Measurements from ENCODE around the gene ZNF473. TPM values are rescaled to one million over a fixed set of nuclear protein-coding genes. Genes with fewer than 3 reads are reported as not detected.

Gene ZNF473
- total and polyA plus RNA-seq, 2 donors (not counting 1 experiment from before 2014, with no cell fraction given): 5.0 to 6.4 TPM

GRCh38 chr19:50000038-50000840, 25.6 kb upstream of the ZNF473 start:
- TF ChIP-seq EZH2 (IDR thresholded peaks at IDR 0.05; ENCODE audit: low read length, missing control alignments): no peak
- no peak for TF ChIP-seq CTCF (conservative IDR thresholded peaks at IDR 0.05 in 1 of 2, IDR thresholded peaks at IDR 0.05 in 1 of 2; ENCODE audit: low read depth in 1 of 2, low read length in 2 of 2)
- no peak for DNase-seq (ENCODE audit: low read depth in 2 of 2)
- H3K36me3 ChIP-seq (ENCODE audit: control insufficient read depth, insufficient read depth, low read length): peaks cover 19% of the 10 kb centered on the region
- no peaks in the 10 kb centered on the region for H3K9me3 ChIP-seq (ENCODE audit: control insufficient read depth, insufficient read depth, low read depth, low read length)
- no peaks in the 10 kb centered on the region for H3K79me2 ChIP-seq (ENCODE audit: control insufficient read depth, insufficient read depth, low read length)
- no peak overlapping the region for H2AFZ ChIP-seq (ENCODE audit: low read length)
- no peak overlapping the region for H3K27ac ChIP-seq (ENCODE audit: insufficient read depth, low read length)
- no peak overlapping the region for H3K4me3 ChIP-seq (replicated peaks in 1 of 4; ENCODE audit: control extremely low read depth in 1 of 4, insufficient read depth in 1 of 4, low read depth in 3 of 4, low read length in 4 of 4)
- H3K27me3 ChIP-seq (ENCODE audit: control insufficient read depth, insufficient read depth, low read length): no peaks in the 10 kb centered on the region
- H3K4me1 ChIP-seq (ENCODE audit: control insufficient read depth, extremely low read depth, insufficient read depth, low read length): peaks cover 8% of the 10 kb centered on the region
- H3K9ac ChIP-seq (ENCODE audit: insufficient read depth, low read length): no peak overlapping the region
- H4K20me1 ChIP-seq (ENCODE audit: control insufficient read depth, extremely low read depth, insufficient read depth, low read length): no peaks in the 10 kb centered on the region
- H3K4me2 ChIP-seq (ENCODE audit: extremely low read depth, insufficient read depth, low read length): no peak overlapping the region

GRCh38 chr19:50000841-50001557, 24.8 kb upstream of the ZNF473 start:
- TF ChIP-seq CTCF (conservative IDR thresholded peaks at IDR 0.05 in 1 of 2, IDR thresholded peaks at IDR 0.05 in 1 of 2; ENCODE audit: low read depth in 1 of 2, low read length in 2 of 2) (no peak), EZH2 (IDR thresholded peaks at IDR 0.05; ENCODE audit: low read length, missing control alignments) (no peak)
- no peaks in the 10 kb centered on the region for H4K20me1 ChIP-seq (ENCODE audit: control insufficient read depth, extremely low read depth, insufficient read depth, low read length)
- H3K27ac ChIP-seq (ENCODE audit: insufficient read depth, low read length): no peak overlapping the region
- H3K4me2 ChIP-seq (ENCODE audit: extremely low read depth, insufficient read depth, low read length): no peak overlapping the region
- H3K4me1 ChIP-seq (ENCODE audit: control insufficient read depth, extremely low read depth, insufficient read depth, low read length): peaks cover 8% of the 10 kb centered on the region
- H3K79me2 ChIP-seq (ENCODE audit: control insufficient read depth, insufficient read depth, low read length): no peaks in the 10 kb centered on the region
- H3K36me3 ChIP-seq (ENCODE audit: control insufficient read depth, insufficient read depth, low read length): peaks cover 19% of the 10 kb centered on the region
- H3K9me3 ChIP-seq (ENCODE audit: control insufficient read depth, insufficient read depth, low read depth, low read length): no peaks in the 10 kb centered on the region
- no peak overlapping the region for H3K9ac ChIP-seq (ENCODE audit: insufficient read depth, low read length)
- no peaks in the 10 kb centered on the region for H3K27me3 ChIP-seq (ENCODE audit: control insufficient read depth, insufficient read depth, low read length)
- no peak overlapping the region for H2AFZ ChIP-seq (ENCODE audit: low read length)
- no peak for DNase-seq (ENCODE audit: low read depth in 2 of 2)
- no peak overlapping the region for H3K4me3 ChIP-seq (replicated peaks in 1 of 4; ENCODE audit: control extremely low read depth in 1 of 4, insufficient read depth in 1 of 4, low read depth in 3 of 4, low read length in 4 of 4)

- H3K9me3 ChIP-seq (ENCODE audit: control insufficient read depth, insufficient read depth, low read depth, low read length): no peaks in the 10 kb centered on the region
- DNase-seq (ENCODE audit: low read depth in 2 of 2): no peak
- no peak overlapping the region for H3K9ac ChIP-seq (ENCODE audit: insufficient read depth, low read length)
- peaks cover 8% of the 10 kb centered on the region for H3K4me1 ChIP-seq (ENCODE audit: control insufficient read depth, extremely low read depth, insufficient read depth, low read length)
- no peak overlapping the region for H3K4me3 ChIP-seq (replicated peaks in 1 of 4; ENCODE audit: control extremely low read depth in 1 of 4, insufficient read depth in 1 of 4, low read depth in 3 of 4, low read length in 4 of 4)
- H3K4me2 ChIP-seq (ENCODE audit: extremely low read depth, insufficient read depth, low read length): no peak overlapping the region
- TF ChIP-seq CTCF (conservative IDR thresholded peaks at IDR 0.05 in 1 of 2, IDR thresholded peaks at IDR 0.05 in 1 of 2; ENCODE audit: low read depth in 1 of 2, low read length in 2 of 2) (no peak), EZH2 (IDR thresholded peaks at IDR 0.05; ENCODE audit: low read length, missing control alignments) (no peak)
- H3K79me2 ChIP-seq (ENCODE audit: control insufficient read depth, insufficient read depth, low read length): no peaks in the 10 kb centered on the region
- no peak overlapping the region for H2AFZ ChIP-seq (ENCODE audit: low read length)
- H3K27ac ChIP-seq (ENCODE audit: insufficient read depth, low read length): no peak overlapping the region
- H3K36me3 ChIP-seq (ENCODE audit: control insufficient read depth, insufficient read depth, low read length): peaks cover 19% of the 10 kb centered on the region
- no peaks in the 10 kb centered on the region for H4K20me1 ChIP-seq (ENCODE audit: control insufficient read depth, extremely low read depth, insufficient read depth, low read length)
- no peaks in the 10 kb centered on the region for H3K27me3 ChIP-seq (ENCODE audit: control insufficient read depth, insufficient read depth, low read length)
Measured at GRCh38 chr19:50001775-50002174, 24.0 kb upstream of the ZNF473 start.
